Measurements from ENCODE around the gene CSF1R.

CSF1R gene

GRCh38 chr5:150125334-150125733 is 39.0 kb upstream of the CSF1R start:
- TF ChIP-seq CTCF (IDR thresholded peaks at IDR 0.05; ENCODE audit: extremely low read depth, insufficient read depth, missing control alignments), result no peak
- no peak for DNase-seq (ENCODE audit: low spot score)
- in situ Hi-C loops (cut with MboI; ENCODE audit: low pct_unique_long_range_greater_than_20kb, low sequenced_read_pairs, unreplicated experiment), result no loop called here

- DNase-seq (ENCODE audit: low spot score), result no peak
- TF ChIP-seq CTCF (IDR thresholded peaks at IDR 0.05; ENCODE audit: extremely low read depth, insufficient read depth, missing control alignments), result no peak
- in situ Hi-C loops (cut with MboI; ENCODE audit: low pct_unique_long_range_greater_than_20kb, low sequenced_read_pairs, unreplicated experiment), result no loop called here
Observed at GRCh38 chr5:150124596-150124995, 38.2 kb upstream of the CSF1R start.

- no peak for TF ChIP-seq CTCF (IDR thresholded peaks at IDR 0.05; ENCODE audit: extremely low read depth, insufficient read depth, missing control alignments)
- in situ Hi-C loops (cut with MboI; ENCODE audit: low pct_unique_long_range_greater_than_20kb, low sequenced_read_pairs, unreplicated experiment), result no loop called here
- no peak for DNase-seq (ENCODE audit: low spot score)
Observed at GRCh38 chr5:150124111-150124557, 37.8 kb upstream of the CSF1R start.

- no peak for DNase-seq (ENCODE audit: low spot score)
- in situ Hi-C loops (cut with MboI; ENCODE audit: low pct_unique_long_range_greater_than_20kb, low sequenced_read_pairs, unreplicated experiment), result no loop called here
- TF ChIP-seq CTCF (IDR thresholded peaks at IDR 0.05; ENCODE audit: extremely low read depth, insufficient read depth, missing control alignments), result no peak
Observed at GRCh38 chr5:150123542-150123941, 37.2 kb upstream of the CSF1R start.

GRCh38 chr5:150122536-150123481 is 36.5 kb upstream of the CSF1R start:
- in situ Hi-C loops (cut with MboI; ENCODE audit: low pct_unique_long_range_greater_than_20kb, low sequenced_read_pairs, unreplicated experiment), result no loop called here

GRCh38 chr5:150122158-150122510 is 35.8 kb upstream of the CSF1R start:
- DNase-seq (ENCODE audit: low spot score), result peak; percentile 90

More at GRCh38 chr5:150122536-150123481, 36.5 kb upstream of the CSF1R start:
- no peak for TF ChIP-seq CTCF (IDR thresholded peaks at IDR 0.05; ENCODE audit: extremely low read depth, insufficient read depth, missing control alignments)
- no peak for DNase-seq (ENCODE audit: low spot score)

More at GRCh38 chr5:150122158-150122510, 35.8 kb upstream of the CSF1R start:
- in situ Hi-C loops (cut with MboI; ENCODE audit: low pct_unique_long_range_greater_than_20kb, low sequenced_read_pairs, unreplicated experiment), result no loop called here
- peak; percentile 63 for TF ChIP-seq CTCF (IDR thresholded peaks at IDR 0.05; ENCODE audit: extremely low read depth, insufficient read depth, missing control alignments)

All from GM13977 (cell line).